Stimulated activated CD4-positive, alpha-beta T cell treated with anti-CD3 and anti-CD28 coated beads, Interleukin-4, amount 100 ng/mL, for 1 hour (primary cell): Measurements from ENCODE around the gene NOTUM.

Source experiments
- DNase-seq: peaks from one replicate; pipeline ENCODE4 v3.0.0-alpha.2; 2020

Gene NOTUM

GRCh38 chr17:81977211-81977808, 16.3 kb upstream of the NOTUM start, which contains the start of gene ASPSCR1:
Gene ASPSCR1 (plus strand): TSS chr17:81977629. CDS start chr17:81977647, 18 bp downstream.
- DNase-seq: peak; percentile 92

- DNase-seq: peak; percentile 53
Measured at GRCh38 chr17:81976332-81977210, 15.6 kb upstream of the NOTUM start.

- no peak for DNase-seq
Measured at GRCh38 chr17:81973432-81973831, 12.4 kb upstream of the NOTUM start.

GRCh38 chr17:81968850-81969812, 8.1 kb upstream of the NOTUM start:
- DNase-seq: no peak

- DNase-seq: no peak
Measured at GRCh38 chr17:81968396-81968745, 7.4 kb upstream of the NOTUM start.

- peak; percentile 89 for DNase-seq
Measured at GRCh38 chr17:81967533-81968395, 6.8 kb upstream of the NOTUM start.

GRCh38 chr17:81967244-81967532, 6.2 kb upstream of the NOTUM start:
- no peak for DNase-seq

- no peak for DNase-seq
Measured at GRCh38 chr17:81966343-81967243, 5.6 kb upstream of the NOTUM start.

- no peak for DNase-seq
Measured at GRCh38 chr17:81964081-81964849, 3.3 kb upstream of the NOTUM start.

GRCh38 chr17:81962499-81963441, 1.8 kb upstream of the NOTUM start:
- no peak for DNase-seq

- DNase-seq: no peak
Measured at GRCh38 chr17:81961521-81962498, 823 bp upstream of the NOTUM start.

- DNase-seq: no peak
Measured at GRCh38 chr17:81960130-81960958, 643 bp downstream of the NOTUM start.

- peak; percentile 84 for DNase-seq
Measured at GRCh38 chr17:81959362-81960129, 1.4 kb downstream of the NOTUM start.

GRCh38 chr17:81958633-81959342, 2.2 kb downstream of the NOTUM start:
- DNase-seq: no peak

GRCh38 chr17:81957691-81958432, 3.1 kb downstream of the NOTUM start:
- DNase-seq: no peak
